HL-60/S4 (cell line): Measurements from ENCODE around the gene CACNG6.

Experiments used
- in situ Hi-C: fragments of 300-500 bp; cut with MboI; formaldehyde crosslinking; loops from 2 replicates; pipeline ENCODE4 v1.14.3; 2022; ENCODE audit warnings: low sequenced_read_pairs

CACNG6 gene

GRCh38 chr19:53998223-53998622, 6.8 kb downstream of the CACNG6 start:
- in situ Hi-C loops, result no loop called here

- in situ Hi-C loops, result no loop called here
Observed at GRCh38 chr19:53999694-54000093, 8.3 kb downstream of the CACNG6 start.

GRCh38 chr19:54001496-54001895, 10.1 kb downstream of the CACNG6 start:
- in situ Hi-C loops, result no loop called here

- in situ Hi-C loops, result no loop called here
Observed at GRCh38 chr19:54002495-54003315, 11.3 kb downstream of the CACNG6 start.

- in situ Hi-C loops, result no loop called here
Observed at GRCh38 chr19:54009440-54009839, 18.0 kb downstream of the CACNG6 start.

GRCh38 chr19:54010474-54010873, 19.0 kb downstream of the CACNG6 start:
- in situ Hi-C loops, result no loop called here

- in situ Hi-C loops, result no loop called here
Observed at GRCh38 chr19:54011507-54012211, 20.2 kb downstream of the CACNG6 start.

- in situ Hi-C loops, result no loop called here
Observed at GRCh38 chr19:54013866-54014265, 22.4 kb downstream of the CACNG6 start.

- in situ Hi-C loops, result no loop called here
Observed at GRCh38 chr19:54014920-54015560, 23.6 kb downstream of the CACNG6 start.

GRCh38 chr19:54017261-54017660, 25.8 kb downstream of the CACNG6 start:
- in situ Hi-C loops, result no loop called here

- in situ Hi-C loops, result loop anchor here (10.0 kb wide), 1 partner anchor 217 kb away; no protein-coding TSS in a partner anchor
Observed at GRCh38 chr19:54021363-54021762, 29.9 kb downstream of the CACNG6 start.

- in situ Hi-C loops, result loop anchor here (10.0 kb wide), 1 partner anchor 217 kb away; no protein-coding TSS in a partner anchor
Observed at GRCh38 chr19:54021932-54022331, 30.5 kb downstream of the CACNG6 start.

- in situ Hi-C loops, result loop anchor here (10.0 kb wide), 1 partner anchor 218 kb away; no protein-coding TSS in a partner anchor
Observed at GRCh38 chr19:54023191-54023590, 31.8 kb downstream of the CACNG6 start.

- in situ Hi-C loops, result loop anchor here (10.0 kb wide), 1 partner anchor 220 kb away; no protein-coding TSS in a partner anchor
Observed at GRCh38 chr19:54024660-54025059, 33.2 kb downstream of the CACNG6 start.

GRCh38 chr19:54026656-54027055, 35.2 kb downstream of the CACNG6 start:
- in situ Hi-C loops, result loop anchor here (10.0 kb wide), 1 partner anchor 222 kb away; no protein-coding TSS in a partner anchor

GRCh38 chr19:54029301-54029700, 37.9 kb downstream of the CACNG6 start:
- in situ Hi-C loops, result loop anchor here (10.0 kb wide), 1 partner anchor 224 kb away; no protein-coding TSS in a partner anchor

GRCh38 chr19:54029930-54030490, 38.6 kb downstream of the CACNG6 start:
- in situ Hi-C loops, result loop anchor here (10.0 kb wide), 1 partner anchor 225 kb away; no protein-coding TSS in a partner anchor

GRCh38 chr19:54030895-54031586, 39.6 kb downstream of the CACNG6 start:
- in situ Hi-C loops, result no loop called here

GRCh38 chr19:54035215-54036178, 44.1 kb downstream of the CACNG6 start:
- in situ Hi-C loops, result no loop called here
